SKM-1 treated with dmso at 0.1 percent for 144 hours (cell line): Measurements from ENCODE around the gene EID1.
"Not testable (repeated sequence)": the region's sequence is repeated elsewhere in the genome, so short reads cannot be mapped to it uniquely, and the experiment has no call there.

ENCODE experiments used
- DNase-seq: peaks from one replicate; lab custom pipeline; 2025; ENCODE audit not compliant: unreplicated experiment; lab: John Stamatoyannopoulos, UW

The EID1 gene

GRCh38 chr15:48877630-48878595 lies at the start of gene EID1:
TSS of gene EID1 (plus strand) at chr15:48878134. CDS start at chr15:48878177, 43 bp downstream.
- DNase-seq: peak; percentile 86

GRCh38 chr15:48828471-48828870 lies 49.5 kb upstream of the EID1 start:
- DNase-seq: no peak

GRCh38 chr15:48828906-48829305 lies 49.0 kb upstream of the EID1 start:
- DNase-seq: no peak

- no peak for DNase-seq
These were observed 45.3 kb upstream of the EID1 start for GRCh38 chr15:48832648-48833047.

GRCh38 chr15:48833526-48834239 lies 44.3 kb upstream of the EID1 start:
- DNase-seq: no peak

- no peak for DNase-seq
These were observed 43.2 kb upstream of the EID1 start for GRCh38 chr15:48834756-48835155.

- no peak for DNase-seq
These were observed 35.4 kb upstream of the EID1 start for GRCh38 chr15:48842501-48842900.

- DNase-seq: no peak
These were observed 32.8 kb upstream of the EID1 start for GRCh38 chr15:48845123-48845522.

- DNase-seq: no peak
These were observed 27.3 kb upstream of the EID1 start for GRCh38 chr15:48850648-48851047.

GRCh38 chr15:48851956-48852355 lies 26.0 kb upstream of the EID1 start:
- no peak for DNase-seq

- DNase-seq: not testable (repeated sequence)
These were observed 23.5 kb upstream of the EID1 start for GRCh38 chr15:48854434-48854833.

- no peak for DNase-seq
These were observed 22.2 kb upstream of the EID1 start for GRCh38 chr15:48855501-48856440.

- no peak for DNase-seq
These were observed 21.0 kb upstream of the EID1 start for GRCh38 chr15:48856942-48857341.

- no peak for DNase-seq
These were observed 19.5 kb upstream of the EID1 start for GRCh38 chr15:48858401-48858800.

GRCh38 chr15:48859426-48859825 lies 18.5 kb upstream of the EID1 start:
- DNase-seq: no peak

- peak; percentile 51 for DNase-seq
These were observed 16.0 kb upstream of the EID1 start for GRCh38 chr15:48861813-48862431.

- DNase-seq: peak; percentile 92
These were observed 15.2 kb upstream of the EID1 start for GRCh38 chr15:48862705-48863104.

GRCh38 chr15:48865370-48866079 lies 12.4 kb upstream of the EID1 start:
- DNase-seq: no peak

GRCh38 chr15:48866141-48866563 lies 11.8 kb upstream of the EID1 start:
- DNase-seq: no peak

GRCh38 chr15:48868023-48868422 lies 9.9 kb upstream of the EID1 start:
- DNase-seq: no peak
